ENCODE results near the gene EML1.

DNA sequence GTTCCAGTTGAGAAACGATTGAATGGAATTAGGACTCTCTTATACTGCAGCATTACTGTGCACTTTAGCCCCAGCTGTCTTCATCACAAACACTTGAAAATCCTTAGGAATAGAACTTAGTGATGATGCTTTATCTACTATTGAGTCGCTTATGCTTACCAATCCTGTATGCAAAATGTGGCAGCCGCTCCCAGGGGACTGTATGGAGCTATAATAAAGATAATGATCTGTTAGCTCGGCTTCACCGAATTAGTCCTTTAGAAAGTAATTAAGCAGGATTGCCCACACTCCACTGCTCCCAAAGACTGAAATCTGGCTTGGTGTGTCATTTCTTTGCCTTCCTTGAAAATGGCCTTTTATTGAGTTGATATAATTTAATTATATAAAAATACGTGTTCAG is 10.6 kb downstream of the EML1 start:
- TF ChIP-seq, protein P1, sequence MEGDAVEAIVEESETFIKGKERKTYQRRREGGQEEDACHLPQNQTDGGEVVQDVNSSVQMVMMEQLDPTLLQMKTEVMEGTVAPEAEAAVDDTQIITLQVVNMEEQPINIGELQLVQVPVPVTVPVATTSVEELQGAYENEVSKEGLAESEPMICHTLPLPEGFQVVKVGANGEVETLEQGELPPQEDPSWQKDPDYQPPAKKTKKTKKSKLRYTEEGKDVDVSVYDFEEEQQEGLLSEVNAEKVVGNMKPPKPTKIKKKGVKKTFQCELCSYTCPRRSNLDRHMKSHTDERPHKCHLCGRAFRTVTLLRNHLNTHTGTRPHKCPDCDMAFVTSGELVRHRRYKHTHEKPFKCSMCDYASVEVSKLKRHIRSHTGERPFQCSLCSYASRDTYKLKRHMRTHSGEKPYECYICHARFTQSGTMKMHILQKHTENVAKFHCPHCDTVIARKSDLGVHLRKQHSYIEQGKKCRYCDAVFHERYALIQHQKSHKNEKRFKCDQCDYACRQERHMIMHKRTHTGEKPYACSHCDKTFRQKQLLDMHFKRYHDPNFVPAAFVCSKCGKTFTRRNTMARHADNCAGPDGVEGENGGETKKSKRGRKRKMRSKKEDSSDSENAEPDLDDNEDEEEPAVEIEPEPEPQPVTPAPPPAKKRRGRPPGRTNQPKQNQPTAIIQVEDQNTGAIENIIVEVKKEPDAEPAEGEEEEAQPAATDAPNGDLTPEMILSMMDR (IDR thresholded peaks at IDR 0.05; ENCODE audit: poor library complexity, severe bottlenecking) = no peak
- TF ChIP-seq EP300 (conservative IDR thresholded peaks at IDR 0.05; ENCODE audit: poor library complexity, severe bottlenecking) (no peak), EZH2 (IDR thresholded peaks at IDR 0.05; ENCODE audit: borderline replicate concordance, insufficient read depth, low read length, poor library complexity, severe bottlenecking) (no peak), RAD21 (conservative IDR thresholded peaks at IDR 0.05) (no peak), POLR2AphosphoS5 (IDR thresholded peaks at IDR 0.05) (no peak), SMC3 (conservative IDR thresholded peaks at IDR 0.05; ENCODE audit: poor library complexity) (no peak)
- TF ChIP-seq, protein P2, sequence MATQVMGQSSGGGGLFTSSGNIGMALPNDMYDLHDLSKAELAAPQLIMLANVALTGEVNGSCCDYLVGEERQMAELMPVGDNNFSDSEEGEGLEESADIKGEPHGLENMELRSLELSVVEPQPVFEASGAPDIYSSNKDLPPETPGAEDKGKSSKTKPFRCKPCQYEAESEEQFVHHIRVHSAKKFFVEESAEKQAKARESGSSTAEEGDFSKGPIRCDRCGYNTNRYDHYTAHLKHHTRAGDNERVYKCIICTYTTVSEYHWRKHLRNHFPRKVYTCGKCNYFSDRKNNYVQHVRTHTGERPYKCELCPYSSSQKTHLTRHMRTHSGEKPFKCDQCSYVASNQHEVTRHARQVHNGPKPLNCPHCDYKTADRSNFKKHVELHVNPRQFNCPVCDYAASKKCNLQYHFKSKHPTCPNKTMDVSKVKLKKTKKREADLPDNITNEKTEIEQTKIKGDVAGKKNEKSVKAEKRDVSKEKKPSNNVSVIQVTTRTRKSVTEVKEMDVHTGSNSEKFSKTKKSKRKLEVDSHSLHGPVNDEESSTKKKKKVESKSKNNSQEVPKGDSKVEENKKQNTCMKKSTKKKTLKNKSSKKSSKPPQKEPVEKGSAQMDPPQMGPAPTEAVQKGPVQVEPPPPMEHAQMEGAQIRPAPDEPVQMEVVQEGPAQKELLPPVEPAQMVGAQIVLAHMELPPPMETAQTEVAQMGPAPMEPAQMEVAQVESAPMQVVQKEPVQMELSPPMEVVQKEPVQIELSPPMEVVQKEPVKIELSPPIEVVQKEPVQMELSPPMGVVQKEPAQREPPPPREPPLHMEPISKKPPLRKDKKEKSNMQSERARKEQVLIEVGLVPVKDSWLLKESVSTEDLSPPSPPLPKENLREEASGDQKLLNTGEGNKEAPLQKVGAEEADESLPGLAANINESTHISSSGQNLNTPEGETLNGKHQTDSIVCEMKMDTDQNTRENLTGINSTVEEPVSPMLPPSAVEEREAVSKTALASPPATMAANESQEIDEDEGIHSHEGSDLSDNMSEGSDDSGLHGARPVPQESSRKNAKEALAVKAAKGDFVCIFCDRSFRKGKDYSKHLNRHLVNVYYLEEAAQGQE (IDR thresholded peaks at IDR 0.05; ENCODE audit: borderline replicate concordance) = no peak

Measured in neural cell (in vitro differentiated cells).